Stimulated activated CD8-positive, alpha-beta memory T cell treated with anti-CD3 and anti-CD28 coated beads, Interleukin-4, amount 100 ng/mL, for 4 hours (primary cell): ENCODE data around the gene SCOC.

Experiments used
- DNase-seq, 2 donors: peaks; one replicate each; pipeline ENCODE4 v3.0.0-alpha.2; 2020; ENCODE audit warnings: low read depth in 2 of 2, low spot score in 1 of 2

SCOC gene

DNA sequence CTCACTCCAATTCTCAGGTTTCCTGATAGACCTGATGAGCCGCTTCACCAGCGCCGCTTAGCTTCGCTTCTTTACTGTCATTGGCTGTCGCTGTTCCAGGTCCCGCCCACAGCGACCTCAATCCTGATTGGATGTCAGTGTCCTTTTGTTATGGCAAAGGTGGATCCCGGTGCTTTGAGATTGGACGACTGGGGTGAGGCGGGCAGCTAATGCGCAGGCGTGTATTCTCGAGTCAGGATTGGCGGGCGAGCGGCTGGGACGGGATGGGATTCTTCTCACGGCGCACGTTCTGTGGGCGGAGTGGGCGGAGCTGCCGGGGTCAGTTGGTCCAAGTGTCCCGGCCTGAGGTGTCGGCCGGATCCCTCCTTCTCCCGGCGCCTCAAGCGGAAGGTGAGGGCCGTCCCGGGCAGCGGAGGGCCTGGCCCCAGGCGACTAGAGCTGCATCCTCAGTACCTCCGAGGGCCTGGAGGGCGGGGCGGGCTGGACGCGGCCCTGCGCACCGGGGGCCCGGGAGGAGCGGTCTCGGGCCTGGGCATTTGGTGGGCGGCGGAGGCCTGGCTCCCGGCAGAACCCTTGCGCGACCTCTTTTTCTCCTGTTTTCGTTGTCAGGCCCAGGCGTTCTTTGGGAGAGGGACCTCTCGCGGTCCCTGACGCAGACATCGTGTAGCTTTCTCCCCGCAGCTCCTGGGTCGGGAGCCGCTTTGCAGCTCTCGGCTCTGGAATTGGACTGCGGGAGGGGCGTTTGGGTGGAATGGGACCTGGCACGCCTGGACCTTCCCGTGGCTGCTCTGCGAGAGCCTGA is at the start of gene SCOC:
TSS of gene SCOC (plus strand) at position 319 of the 802 bp plus-strand sequence. CDS start 5,525 bp downstream, outside the sequence.
- peak; percentile 93 to 94 for DNase-seq

GRCh38 chr4:140326395-140326993 is 47.0 kb upstream of the SCOC start:
- no peak for DNase-seq

- no peak for DNase-seq
Measured at GRCh38 chr4:140330311-140330900, 43.0 kb upstream of the SCOC start.

- DNase-seq = no peak
Measured at GRCh38 chr4:140331245-140331644, 42.2 kb upstream of the SCOC start.

DNA sequence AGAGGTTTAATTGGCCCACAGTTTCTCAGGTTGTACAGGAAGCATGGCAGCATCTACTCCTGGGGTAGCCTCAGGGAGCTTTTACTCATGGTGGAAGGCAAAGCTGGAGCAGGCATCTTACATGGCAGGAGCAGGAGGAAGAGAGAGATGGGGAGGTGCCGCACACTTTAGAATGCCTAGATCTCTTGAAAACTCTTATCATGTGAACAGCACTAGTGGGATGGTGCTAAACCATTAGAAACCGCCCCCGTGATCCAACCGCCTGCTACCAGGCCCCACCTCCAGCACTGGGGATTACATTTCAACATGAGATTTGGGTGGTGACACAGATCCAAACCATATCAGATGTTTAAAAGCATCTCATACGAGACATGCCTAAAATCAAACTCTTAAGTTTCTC is 41.6 kb upstream of the SCOC start:
- no peak for DNase-seq

DNA sequence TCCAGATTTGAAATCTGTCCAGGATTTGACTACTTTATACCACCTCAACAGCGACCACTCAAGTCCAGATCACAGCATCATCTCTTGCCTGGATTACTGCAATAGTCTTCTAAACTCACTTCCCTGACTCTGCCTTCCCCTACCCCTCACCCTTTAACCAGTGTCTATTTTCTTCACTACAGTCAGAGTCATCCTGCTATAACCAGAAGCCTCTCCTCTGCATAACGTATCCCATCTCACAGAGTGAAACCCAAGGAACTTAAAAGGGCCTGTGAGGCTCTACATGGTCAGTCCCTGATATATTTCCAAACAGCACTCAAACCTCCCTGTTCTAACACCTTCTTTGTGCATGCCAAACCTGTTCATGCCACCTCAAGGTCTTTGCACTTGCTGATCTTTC is 40.7 kb upstream of the SCOC start:
- no peak for DNase-seq

GRCh38 chr4:140333523-140333922 is 39.9 kb upstream of the SCOC start:
- DNase-seq = no peak

DNA sequence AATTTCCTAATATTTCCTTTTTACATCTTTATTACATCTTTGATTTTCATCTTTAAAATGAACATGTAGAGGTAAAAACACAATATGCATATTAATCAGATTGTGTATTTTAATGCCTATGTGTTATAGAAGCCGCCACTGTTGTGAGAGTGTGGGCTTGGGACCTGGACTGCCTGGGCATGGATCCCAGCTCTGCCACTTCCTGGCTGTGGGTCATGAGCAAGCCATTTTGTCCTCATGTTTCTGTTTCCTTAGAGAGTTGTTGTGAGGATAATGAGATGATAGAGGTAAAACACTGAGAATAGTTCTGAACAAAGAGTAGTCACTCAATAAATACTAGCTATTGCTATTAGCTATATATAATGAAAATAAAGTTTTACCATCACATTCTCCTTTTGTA is 38.4 kb upstream of the SCOC start:
- no peak for DNase-seq

DNA sequence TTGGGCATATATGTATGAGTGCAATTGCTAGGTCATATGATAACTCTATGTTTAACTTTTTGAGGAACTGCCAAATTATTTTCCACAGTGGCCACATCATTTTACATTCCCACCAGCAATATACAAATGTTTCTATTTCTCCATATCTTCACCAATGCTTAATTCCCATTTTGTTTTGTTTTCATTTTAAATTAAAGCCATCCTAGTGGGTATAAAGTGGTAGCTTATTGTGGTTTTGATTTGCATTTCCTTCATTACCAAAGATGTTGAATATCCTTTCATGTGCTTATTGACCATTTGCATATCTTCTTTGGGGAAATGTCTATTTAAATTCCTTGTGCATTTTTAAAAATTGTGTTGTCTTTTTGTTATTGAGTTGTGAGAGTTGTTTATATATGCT is 36.7 kb upstream of the SCOC start:
- no peak for DNase-seq

DNA sequence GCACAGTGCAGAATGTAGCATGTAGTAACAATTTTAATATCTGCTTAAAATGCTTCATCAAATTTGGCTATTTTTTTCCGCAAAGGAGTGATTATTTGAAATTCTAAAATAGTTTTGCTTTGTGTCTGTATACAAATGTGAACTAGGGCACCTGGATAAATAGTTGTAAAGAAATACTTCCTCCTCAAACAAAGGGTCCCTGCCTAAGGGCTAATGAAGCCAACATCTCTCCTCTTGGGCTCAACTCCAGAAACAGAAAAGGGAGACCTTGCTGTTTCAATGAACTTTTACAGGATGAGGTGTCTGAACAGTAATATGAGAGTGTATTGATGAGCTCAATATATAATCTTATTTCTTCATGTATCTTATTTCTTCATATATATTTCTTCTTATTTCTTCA is 30.8 kb upstream of the SCOC start:
- no peak for DNase-seq

GRCh38 chr4:140343303-140343702 is 30.1 kb upstream of the SCOC start:
- no peak for DNase-seq

DNA sequence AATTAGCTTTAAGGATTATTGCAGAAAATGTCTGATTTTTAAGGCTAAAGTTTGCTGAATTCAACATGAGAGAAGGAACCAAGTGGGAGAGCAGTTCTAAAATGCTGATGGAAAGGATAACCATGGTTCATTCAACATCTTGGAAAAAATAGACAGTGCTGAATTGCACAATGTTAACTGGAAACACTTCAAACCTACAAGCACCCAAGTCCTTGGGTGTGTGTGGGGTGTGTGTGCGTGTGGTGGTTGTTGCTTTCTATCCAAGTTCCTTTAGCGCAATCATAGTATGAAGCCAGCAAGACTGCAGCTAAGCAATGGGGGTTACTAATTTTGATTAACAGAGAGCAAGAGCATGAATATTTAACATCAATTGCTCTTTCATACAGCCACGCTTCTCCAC is 29.3 kb upstream of the SCOC start:
- DNase-seq = no peak

GRCh38 chr4:140344621-140345020 is 28.8 kb upstream of the SCOC start:
- no peak for DNase-seq

DNA sequence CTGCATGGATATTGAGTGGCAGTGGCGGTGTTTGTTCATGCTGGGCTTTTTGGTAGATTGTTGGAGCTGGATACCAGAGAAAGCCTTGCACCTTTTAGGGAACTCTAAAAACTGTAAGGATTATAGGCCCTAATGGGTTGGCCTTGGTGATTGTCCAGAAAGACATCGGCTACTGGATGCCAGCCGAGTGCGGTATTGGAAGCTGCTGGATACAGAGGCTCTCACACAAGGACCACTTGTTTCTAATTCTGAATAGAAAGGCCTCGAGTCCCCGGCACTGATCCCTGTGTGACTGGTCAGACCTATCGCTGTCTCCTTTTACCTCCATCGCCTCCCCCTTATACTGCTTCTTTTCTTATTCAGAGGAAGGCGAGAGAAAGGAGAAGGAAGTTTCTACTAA is 27.3 kb upstream of the SCOC start:
- no peak for DNase-seq

- no peak for DNase-seq
Measured at GRCh38 chr4:140349816-140350215, 23.6 kb upstream of the SCOC start.

GRCh38 chr4:140351093-140352075 is 22.1 kb upstream of the SCOC start:
- DNase-seq = no peak

DNA sequence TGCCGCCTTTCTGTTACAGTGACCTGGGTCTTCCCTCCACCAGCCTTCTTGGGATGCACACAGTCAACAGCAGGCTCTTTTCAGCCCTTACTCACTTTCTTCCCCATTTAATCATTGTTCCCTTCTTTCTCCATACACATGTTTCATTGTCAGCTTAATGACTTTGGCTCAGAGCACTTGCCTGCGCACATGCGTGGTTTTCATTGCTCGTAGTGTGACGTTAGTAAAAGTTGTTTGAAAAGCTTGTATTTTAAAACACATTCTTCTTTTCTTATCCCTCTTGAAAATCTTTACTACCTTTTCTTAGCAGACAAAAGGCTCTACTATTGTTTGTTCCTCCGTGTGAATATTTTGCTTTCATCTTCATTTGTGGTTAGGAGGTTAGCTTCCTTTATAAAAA is 19.7 kb upstream of the SCOC start:
- no peak for DNase-seq

- DNase-seq = no peak
Measured at GRCh38 chr4:140355288-140355687, 18.2 kb upstream of the SCOC start.

- no peak for DNase-seq
Measured at GRCh38 chr4:140357868-140358267, 15.6 kb upstream of the SCOC start.

DNA sequence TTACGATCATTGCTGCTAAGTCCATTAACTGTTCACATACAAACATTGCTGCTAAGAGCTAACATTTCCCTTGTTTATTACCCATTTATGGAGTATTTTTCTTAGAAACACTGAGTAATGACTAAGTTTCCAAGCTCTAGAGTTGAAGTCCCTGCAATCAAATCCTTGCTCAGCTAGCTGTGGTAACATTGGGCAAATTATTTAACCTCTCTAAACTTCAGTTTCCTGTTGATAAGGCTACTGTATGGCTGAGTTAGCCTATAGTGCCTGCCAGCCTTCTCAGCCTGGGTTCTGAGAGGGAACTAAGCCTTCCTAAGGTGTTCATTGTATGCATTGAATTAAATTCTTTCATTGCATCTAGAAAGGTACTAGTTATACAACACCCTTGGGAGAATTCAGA is 15.2 kb upstream of the SCOC start:
- DNase-seq = no peak
